Activated CD4-positive, alpha-beta memory T cell treated with anti-CD3 and anti-CD28 coated beads for 36 hours (primary cell): ENCODE data around the gene PDHA1. TPM values are rescaled to one million over a fixed set of nuclear protein-coding genes. Genes with fewer than 3 reads are reported as not detected.

ENCODE experiments used
- CTCF ChIA-PET: fragments of 350-600 bp; sonication (Branson Sonifier 250); formaldehyde crosslinking; loops from one replicate; lab custom pipeline; 2021; ENCODE audit warnings: antibody characterized with exemption, inconsistent platforms; lab: Charles Lee
- POLR2A ChIA-PET: fragments of 350-600 bp; sonication (Branson Sonifier 250); formaldehyde crosslinking; loops from one replicate; lab custom pipeline; 2021; ENCODE audit warnings: antibody characterized with exemption; lab: Charles Lee
- DNase-seq: peaks from one replicate; pipeline ENCODE4 v3.0.0-alpha.2; 2020
- H3K27ac Mint-ChIP-seq: one replicate; pipeline ENCODE4 v1.8.0; 2021; ENCODE audit warnings: mixed read lengths
- H3K27me3 Mint-ChIP-seq: one replicate; pipeline ENCODE4 v1.8.0; 2021; ENCODE audit warnings: mixed read lengths
- H3K36me3 Mint-ChIP-seq: one replicate; pipeline ENCODE4 v1.8.0; 2021; ENCODE audit warnings: mixed read lengths
- H3K4me1 Mint-ChIP-seq: one replicate; pipeline ENCODE4 v1.8.0; 2021; ENCODE audit warnings: low read depth, mixed read lengths
- H3K4me3 Mint-ChIP-seq: one replicate; pipeline ENCODE4 v1.8.0; 2021; ENCODE audit warnings: mild to moderate bottlenecking, mixed read lengths
- H3K9me3 Mint-ChIP-seq: one replicate; pipeline ENCODE4 v1.8.0; 2021; ENCODE audit warnings: mixed read lengths
- intact Hi-C: fragments of 100-400 bp; cut with micrococcal nuclease; formaldehyde crosslinking; loops from one replicate; pipeline ENCODE4 v1.15.1; 2023
- total RNA-seq, 2 experiments: library from RNA; stranded (reverse); gene quantifications; one replicate each; pipeline ENCODE4 v1.2.3, GENCODE V29; 2021

PDHA1 gene
- total RNA-seq: 100 to 1,000 TPM; 245 TPM

- CTCF ChIA-PET: interaction anchor here (1.4 kb wide), 1 partner anchor 29 kb away, joined by 5 read pairs; no protein-coding TSS in a partner anchor
- H3K27ac Mint-ChIP-seq: peak within 1 kb of the TSS; percentile 76
These were observed at the start of gene PDHA1 for GRCh38 chrX:19343535-19344408. TSS of gene PDHA1 (plus strand) at chrX:19343927. CDS start at chrX:19344038, 111 bp downstream.

GRCh38 chrX:19303256-19303880 is 40.4 kb upstream of the PDHA1 start:
- no peak overlapping the region for H3K27ac Mint-ChIP-seq
- H3K36me3 Mint-ChIP-seq: no peaks in the 10 kb centered on the region
- H3K4me3 Mint-ChIP-seq: no peak overlapping the region
- H3K9me3 Mint-ChIP-seq: no peaks in the 10 kb centered on the region
- intact Hi-C loops: no loop called here
- POLR2A ChIA-PET: no interaction called here
- no peaks in the 10 kb centered on the region for H3K27me3 Mint-ChIP-seq
- no peak for DNase-seq
- no peaks in the 10 kb centered on the region for H3K4me1 Mint-ChIP-seq
- CTCF ChIA-PET: no interaction called here

More at GRCh38 chrX:19343535-19344408, at the start of gene PDHA1:
- POLR2A ChIA-PET: no interaction called here
- no peaks in the 10 kb centered on the region for H3K27me3 Mint-ChIP-seq
- H3K4me1 Mint-ChIP-seq: peaks cover 22% of the 10 kb centered on the region
- peaks cover 3% of the 10 kb centered on the region for H3K36me3 Mint-ChIP-seq
- peak; percentile 95 for DNase-seq
- peak within 1 kb of the TSS; percentile 81 for H3K4me3 Mint-ChIP-seq
- no peaks in the 10 kb centered on the region for H3K9me3 Mint-ChIP-seq
- intact Hi-C loops: loop anchor here (1.0 to 10.0 kb wide), 4 partner anchors 9 to 919 kb away; partner anchors contain the start of genes CDKL5 and PHKA2

GRCh38 chrX:19326567-19326966 is 17.2 kb upstream of the PDHA1 start:
- Mint-ChIP-seq H3K9me3 (no peaks in the 10 kb centered on the region), H3K27me3 (peaks cover 1% of the 10 kb centered on the region), H3K36me3 (no peaks in the 10 kb centered on the region), H3K27ac (no peak overlapping the region), H3K4me3 (no peak overlapping the region), H3K4me1 (no peaks in the 10 kb centered on the region)
- no peak for DNase-seq
- intact Hi-C loops: no loop called here
- CTCF ChIA-PET: no interaction called here
- POLR2A ChIA-PET: no interaction called here

GRCh38 chrX:19331831-19332230 is 11.9 kb upstream of the PDHA1 start:
- H3K4me3 Mint-ChIP-seq: no peak overlapping the region
- H3K36me3 Mint-ChIP-seq: peaks cover 1% of the 10 kb centered on the region
- CTCF ChIA-PET: no interaction called here
- intact Hi-C loops: no loop called here
- POLR2A ChIA-PET: no interaction called here
- H3K27ac Mint-ChIP-seq: no peak overlapping the region
- no peaks in the 10 kb centered on the region for H3K27me3 Mint-ChIP-seq
- peaks cover 1% of the 10 kb centered on the region for H3K4me1 Mint-ChIP-seq
- peaks cover 7% of the 10 kb centered on the region for H3K9me3 Mint-ChIP-seq
- DNase-seq: no peak

GRCh38 chrX:19332983-19333382 is 10.7 kb upstream of the PDHA1 start:
- POLR2A ChIA-PET: no interaction called here
- Mint-ChIP-seq H3K4me1 (peaks cover 1% of the 10 kb centered on the region), H3K36me3 (peaks cover 1% of the 10 kb centered on the region), H3K4me3 (no peak overlapping the region), H3K9me3 (peaks cover 7% of the 10 kb centered on the region), H3K27me3 (no peaks in the 10 kb centered on the region), H3K27ac (no peak overlapping the region)
- CTCF ChIA-PET: interaction anchor here (0.7 to 2.3 kb wide), 9 partner anchors 11 to 928 kb away, joined by 3 to 12 read pairs (median 3); no protein-coding TSS in a partner anchor
- intact Hi-C loops: no loop called here
- no peak for DNase-seq

- H3K36me3 Mint-ChIP-seq: peaks cover 1% of the 10 kb centered on the region
- peaks cover 7% of the 10 kb centered on the region for H3K9me3 Mint-ChIP-seq
- H3K27me3 Mint-ChIP-seq: no peaks in the 10 kb centered on the region
- intact Hi-C loops: loop anchor here (1.0 to 2.0 kb wide), 3 partner anchors 8 to 944 kb away; partner anchors contain the start of gene PDHA1
- ChIA-PET POLR2A (no interaction called here), CTCF (interaction anchor here (1.3 to 1.4 kb wide), 2 partner anchors 37 kb away, joined by 3 read pairs; no protein-coding TSS in a partner anchor)
- no peak overlapping the region for H3K27ac Mint-ChIP-seq
- DNase-seq: peak; percentile 14
- H3K4me1 Mint-ChIP-seq: peaks cover 1% of the 10 kb centered on the region
- no peak overlapping the region for H3K4me3 Mint-ChIP-seq
These were observed 8.6 kb upstream of the PDHA1 start for GRCh38 chrX:19334945-19335626.

- no peaks in the 10 kb centered on the region for H3K9me3 Mint-ChIP-seq
- no peaks in the 10 kb centered on the region for H3K27me3 Mint-ChIP-seq
- DNase-seq: no peak
- ChIA-PET POLR2A (no interaction called here), CTCF (interaction anchor here (1.4 kb wide), 1 partner anchor 30 kb away, joined by 3 read pairs; no protein-coding TSS in a partner anchor)
- H3K4me3 Mint-ChIP-seq: no peak overlapping the region
- peaks cover 15% of the 10 kb centered on the region for H3K4me1 Mint-ChIP-seq
- intact Hi-C loops: loop anchor here (2.0 to 10.0 kb wide), 2 partner anchors 668 to 918 kb away; partner anchors contain the start of gene CDKL5
- no peak overlapping the region for H3K27ac Mint-ChIP-seq
- peaks cover 3% of the 10 kb centered on the region for H3K36me3 Mint-ChIP-seq
These were observed 1.3 kb upstream of the PDHA1 start for GRCh38 chrX:19342331-19342906.

GRCh38 chrX:19343085-19343534 is 617 bp upstream of the PDHA1 start:
- peak overlapping the region; percentile 67 for H3K27ac Mint-ChIP-seq
- intact Hi-C loops: loop anchor here (1.0 to 10.0 kb wide), 4 partner anchors 9 to 918 kb away; partner anchors contain the start of genes CDKL5 and PHKA2
- peaks cover 3% of the 10 kb centered on the region for H3K36me3 Mint-ChIP-seq
- peaks cover 22% of the 10 kb centered on the region for H3K4me1 Mint-ChIP-seq
- H3K9me3 Mint-ChIP-seq: no peaks in the 10 kb centered on the region
- DNase-seq: no peak
- ChIA-PET POLR2A (no interaction called here), CTCF (interaction anchor here (1.4 kb wide), 1 partner anchor 29 kb away, joined by 3 read pairs; no protein-coding TSS in a partner anchor)
- no peaks in the 10 kb centered on the region for H3K27me3 Mint-ChIP-seq
- H3K4me3 Mint-ChIP-seq: peak overlapping the region; percentile 81

- DNase-seq: no peak
- Mint-ChIP-seq H3K36me3 (peaks cover 6% of the 10 kb centered on the region), H3K4me3 (peak overlapping the region; percentile 81), H3K27ac (no peak overlapping the region), H3K27me3 (no peaks in the 10 kb centered on the region), H3K9me3 (no peaks in the 10 kb centered on the region), H3K4me1 (peaks cover 22% of the 10 kb centered on the region)
- CTCF ChIA-PET: interaction anchor here (1.4 kb wide), 1 partner anchor 28 kb away, joined by 5 read pairs; no protein-coding TSS in a partner anchor
- POLR2A ChIA-PET: no interaction called here
- intact Hi-C loops: loop anchor here (10.0 kb wide), 1 partner anchor 920 kb away; the partner anchor contains the start of gene CDKL5
These were observed 934 bp downstream of the PDHA1 start for GRCh38 chrX:19344661-19345060.

GRCh38 chrX:19347916-19348315 is 4.2 kb downstream of the PDHA1 start:
- Mint-ChIP-seq H3K27ac (no peak overlapping the region), H3K4me1 (peaks cover 30% of the 10 kb centered on the region), H3K27me3 (no peaks in the 10 kb centered on the region), H3K36me3 (peaks cover 25% of the 10 kb centered on the region), H3K9me3 (no peaks in the 10 kb centered on the region), H3K4me3 (no peak overlapping the region)
- no peak for DNase-seq
- CTCF ChIA-PET: interaction anchor here (0.7 kb wide), 1 partner anchor 14 kb away, joined by 3 read pairs; no protein-coding TSS in a partner anchor
- intact Hi-C loops: loop anchor here (10.0 kb wide), 1 partner anchor 923 kb away; the partner anchor contains the start of gene CDKL5
- POLR2A ChIA-PET: no interaction called here

GRCh38 chrX:19349264-19349663 is 5.5 kb downstream of the PDHA1 start:
- Mint-ChIP-seq H3K4me1 (peaks cover 27% of the 10 kb centered on the region), H3K9me3 (no peaks in the 10 kb centered on the region), H3K4me3 (no peak overlapping the region), H3K27me3 (no peaks in the 10 kb centered on the region), H3K27ac (no peak overlapping the region), H3K36me3 (peaks cover 30% of the 10 kb centered on the region)
- ChIA-PET CTCF (no interaction called here), POLR2A (no interaction called here)
- intact Hi-C loops: loop anchor here (10.0 kb wide), 1 partner anchor 924 kb away; the partner anchor contains the start of gene CDKL5
- DNase-seq: no peak
